HL-60/S4 (cell line): ENCODE results near the gene JARID2.
"Not testable (repeated sequence)": the region's sequence is repeated elsewhere in the genome, so short reads cannot be mapped to it uniquely, and the experiment has no call there.

Experiments used
- in situ Hi-C: fragments of 300-500 bp; cut with MboI; formaldehyde crosslinking; loops from 2 replicates; pipeline ENCODE4 v1.14.3; 2022; ENCODE audit warnings: low sequenced_read_pairs

The JARID2 gene

DNA sequence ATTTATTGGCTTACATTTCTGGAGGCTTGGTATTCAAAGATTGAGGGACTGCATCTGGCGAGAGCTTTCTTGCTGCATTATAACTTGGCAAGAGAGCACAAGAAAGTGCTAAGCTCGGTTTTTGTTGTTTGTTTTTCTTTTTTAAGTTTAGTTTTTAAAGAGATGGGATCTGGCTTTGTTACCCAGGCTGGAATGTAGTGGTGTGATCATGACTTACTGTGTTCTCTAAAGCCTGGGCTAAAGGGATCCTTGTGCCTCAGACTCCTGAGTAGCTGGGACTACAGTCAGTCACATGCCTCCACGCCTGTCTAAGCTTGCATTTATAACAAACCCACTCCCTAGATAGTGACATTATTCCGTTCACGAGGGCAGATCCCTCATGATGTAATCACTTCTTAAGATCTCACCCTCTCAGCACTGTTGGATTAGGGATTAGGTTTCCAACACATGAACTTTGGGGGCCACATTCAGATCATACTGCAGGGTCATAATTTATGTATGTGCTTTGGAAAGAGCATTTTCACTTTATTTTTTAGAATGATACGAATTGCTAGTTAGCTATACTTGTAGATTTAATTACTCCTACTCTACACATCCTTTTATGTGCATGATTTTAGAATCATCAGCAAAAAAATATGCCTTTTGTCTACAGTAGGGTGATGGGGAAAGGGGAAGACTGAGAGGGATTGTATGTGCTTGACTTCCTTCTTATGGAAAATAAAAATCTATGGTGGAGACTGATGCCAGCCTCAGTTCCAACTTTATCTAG is 167.8 kb downstream of the JARID2 start:
- in situ Hi-C loops: no loop called here

- in situ Hi-C loops: no loop called here
Measured at GRCh38 chr6:15414235-15414612, 168.4 kb downstream of the JARID2 start.

GRCh38 chr6:15415622-15416021 is 169.8 kb downstream of the JARID2 start:
- in situ Hi-C loops: not testable (repeated sequence)

DNA sequence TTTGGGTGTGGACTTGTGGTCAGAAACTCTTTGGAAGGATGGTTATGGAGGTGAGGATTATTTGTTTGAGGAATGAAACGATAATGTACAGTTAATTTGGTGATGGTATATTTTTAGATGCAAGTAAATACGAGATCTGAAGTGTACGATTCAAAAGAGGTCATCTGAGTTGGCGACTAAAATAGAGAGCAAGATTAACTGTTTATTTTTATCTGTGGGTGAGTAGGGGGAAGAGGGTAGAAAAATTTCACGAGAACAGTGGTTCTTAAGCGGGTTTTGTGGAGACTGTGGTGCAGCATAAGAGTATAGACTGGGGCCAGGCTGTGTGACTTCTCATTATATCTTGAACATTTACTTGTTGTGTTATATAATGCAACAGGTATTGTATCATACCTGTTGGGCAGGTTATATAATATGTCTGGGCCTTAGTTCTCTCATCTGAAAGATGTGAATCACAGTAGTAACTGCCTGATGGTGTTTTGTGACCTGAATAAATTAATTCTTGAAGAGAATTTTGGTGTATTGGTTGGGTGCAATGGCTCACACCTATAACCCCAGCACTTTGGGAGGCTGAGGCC is 171.2 kb downstream of the JARID2 start:
- in situ Hi-C loops: no loop called here

- in situ Hi-C loops: no loop called here
Measured at GRCh38 chr6:15417811-15418210, 171.9 kb downstream of the JARID2 start.

- in situ Hi-C loops: no loop called here
Measured at GRCh38 chr6:15419493-15419892, 173.6 kb downstream of the JARID2 start.

DNA sequence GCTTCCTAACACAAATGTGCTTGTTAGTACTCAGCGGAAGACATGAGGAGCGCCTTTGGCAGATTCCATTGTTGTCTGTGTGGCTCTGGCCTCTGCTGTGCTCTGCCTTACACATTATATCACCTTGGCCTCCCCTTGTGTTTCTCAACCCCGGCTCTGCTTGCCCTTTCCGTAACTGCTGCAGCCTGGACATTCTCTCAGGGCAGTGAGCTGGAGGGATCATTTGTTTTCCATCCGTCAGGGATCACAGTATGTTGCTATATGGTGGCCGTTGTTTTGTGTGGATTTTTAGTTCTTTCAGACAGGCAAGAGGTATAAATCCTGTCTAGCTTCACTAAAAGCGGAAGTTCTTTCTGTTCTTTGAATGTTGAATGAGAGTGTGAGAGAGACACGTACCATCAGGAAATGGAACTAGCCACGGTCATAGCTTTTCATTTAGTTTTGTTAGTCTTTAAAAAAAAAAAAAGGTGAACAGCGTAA is 175.1 kb downstream of the JARID2 start:
- in situ Hi-C loops: no loop called here

DNA sequence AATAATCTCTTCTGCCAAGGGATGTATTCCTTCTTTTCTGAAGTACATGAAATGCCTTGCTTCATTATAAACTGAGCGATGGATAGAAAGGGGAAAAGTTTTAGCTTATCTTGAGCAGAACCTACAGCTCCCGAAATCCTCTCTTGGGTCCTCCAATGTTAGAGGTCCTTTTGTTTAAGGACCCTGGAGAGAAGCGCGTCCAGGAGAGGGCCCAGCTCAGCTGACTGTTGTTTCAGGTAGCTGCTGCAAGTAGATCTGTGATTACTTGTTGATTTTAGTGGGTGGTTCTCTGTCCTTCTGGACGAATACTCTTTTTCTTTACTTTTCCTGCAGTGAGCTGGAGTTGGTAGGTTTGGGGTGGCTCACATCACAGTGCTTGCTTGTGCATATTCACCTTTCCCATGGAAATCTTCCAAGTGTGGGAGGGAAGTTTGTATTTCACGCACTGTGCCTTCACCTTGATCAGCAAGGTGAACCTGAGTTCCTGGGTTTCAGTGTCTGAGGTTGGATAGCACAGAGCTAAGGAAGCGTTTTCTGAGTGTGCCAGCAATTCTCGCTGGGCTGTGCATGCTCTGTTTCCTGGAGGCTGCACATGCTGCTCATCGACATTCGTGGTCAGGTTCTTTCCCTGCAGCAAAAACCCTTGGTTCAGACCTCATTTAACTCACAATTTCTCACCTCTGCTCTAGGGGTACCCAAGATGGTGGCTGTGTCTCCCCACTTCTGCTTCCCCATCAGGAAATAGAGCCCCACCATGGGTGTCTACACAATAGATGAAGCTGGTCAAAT is 176.3 kb downstream of the JARID2 start:
- in situ Hi-C loops: no loop called here

DNA sequence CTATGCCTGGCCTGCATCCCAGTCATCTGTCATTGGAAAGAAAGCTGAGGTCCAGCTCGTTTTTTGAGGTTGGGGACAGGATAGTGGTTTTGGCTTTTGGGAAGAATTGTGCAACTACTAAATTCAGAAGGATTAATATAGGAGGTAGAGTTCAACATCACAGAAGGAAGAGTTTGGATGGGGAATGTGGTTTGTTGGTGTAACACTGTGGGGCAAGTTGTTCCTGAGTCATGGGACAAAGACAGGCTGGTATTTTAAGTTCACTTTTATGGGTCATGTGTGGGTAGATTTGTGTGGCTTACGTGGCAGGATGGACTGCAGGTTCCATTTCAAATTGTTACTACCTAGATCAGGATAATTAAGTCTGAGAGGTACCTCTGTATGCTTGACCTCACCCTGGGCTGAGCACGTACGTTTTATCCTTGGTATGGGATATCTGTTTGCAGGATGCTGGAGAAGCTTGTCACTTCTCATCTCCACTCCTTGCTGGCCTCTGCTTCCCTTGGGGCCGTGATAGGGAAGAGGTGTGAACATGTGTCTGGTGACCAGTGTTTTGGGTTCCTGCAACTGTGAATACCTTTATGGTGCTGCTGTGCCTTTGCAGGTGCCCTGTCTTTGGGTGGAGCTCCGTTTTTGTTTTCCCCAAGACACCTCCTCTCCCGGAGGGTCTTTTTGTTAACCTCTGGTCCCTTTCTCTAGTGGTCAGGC is 177.6 kb downstream of the JARID2 start:
- in situ Hi-C loops: no loop called here

- in situ Hi-C loops: no loop called here
Measured at GRCh38 chr6:15425947-15426346, 180.1 kb downstream of the JARID2 start.

GRCh38 chr6:15426395-15426794 is 180.5 kb downstream of the JARID2 start:
- in situ Hi-C loops: no loop called here

DNA sequence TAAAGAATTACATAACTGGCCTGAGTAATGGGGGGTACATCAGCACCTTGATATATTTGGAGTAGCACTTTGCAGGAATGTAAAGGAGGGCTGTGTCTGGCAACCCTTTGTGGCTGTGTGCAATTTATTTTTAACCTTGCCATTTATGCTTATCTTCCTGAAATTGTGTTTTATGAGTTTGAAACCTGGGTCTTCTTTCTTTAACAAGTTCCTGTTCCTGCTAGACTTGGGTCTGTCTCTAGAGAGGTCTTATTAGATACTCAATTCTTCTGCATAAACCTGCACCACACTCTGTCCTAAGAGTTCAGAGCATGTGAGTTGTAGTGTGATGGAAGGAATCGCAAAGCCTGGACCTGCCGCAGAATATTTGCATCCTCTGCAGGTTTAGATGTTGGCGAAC is 181.0 kb downstream of the JARID2 start:
- in situ Hi-C loops: no loop called here

DNA sequence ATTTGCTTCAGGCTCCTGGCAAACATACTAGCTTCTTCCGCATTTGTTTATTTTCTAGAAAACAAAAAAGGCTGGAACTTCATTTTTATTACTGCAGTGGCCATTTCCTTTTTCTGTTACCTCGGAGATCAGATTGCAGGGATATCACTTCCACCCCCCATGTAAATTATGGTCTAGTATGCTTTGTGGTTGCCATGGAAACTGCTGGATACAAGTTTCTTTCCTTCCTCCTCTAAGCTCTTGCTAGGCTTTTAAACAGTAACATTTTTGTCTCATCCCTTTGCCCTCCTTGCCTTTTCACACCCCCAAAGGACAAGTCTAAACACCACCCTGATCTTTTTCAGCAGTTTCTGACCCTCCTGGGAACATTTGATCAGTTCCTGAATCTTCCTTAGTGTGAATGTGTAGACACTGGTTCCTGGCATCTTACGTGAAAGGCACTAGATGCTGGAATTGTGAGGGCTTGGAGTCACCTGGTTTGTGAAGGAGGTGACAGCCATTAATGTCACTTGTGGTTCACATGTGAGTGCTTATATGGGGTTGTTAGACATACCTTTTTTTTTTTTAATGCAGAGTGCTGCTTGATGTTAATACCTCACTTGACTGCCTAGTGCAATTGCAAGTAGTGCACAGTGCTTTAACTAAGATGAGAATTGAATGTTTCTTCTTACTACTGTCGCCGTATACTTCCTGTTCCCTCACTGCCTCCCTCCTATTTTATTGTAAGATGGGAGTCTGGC is 181.6 kb downstream of the JARID2 start:
- in situ Hi-C loops: no loop called here

DNA sequence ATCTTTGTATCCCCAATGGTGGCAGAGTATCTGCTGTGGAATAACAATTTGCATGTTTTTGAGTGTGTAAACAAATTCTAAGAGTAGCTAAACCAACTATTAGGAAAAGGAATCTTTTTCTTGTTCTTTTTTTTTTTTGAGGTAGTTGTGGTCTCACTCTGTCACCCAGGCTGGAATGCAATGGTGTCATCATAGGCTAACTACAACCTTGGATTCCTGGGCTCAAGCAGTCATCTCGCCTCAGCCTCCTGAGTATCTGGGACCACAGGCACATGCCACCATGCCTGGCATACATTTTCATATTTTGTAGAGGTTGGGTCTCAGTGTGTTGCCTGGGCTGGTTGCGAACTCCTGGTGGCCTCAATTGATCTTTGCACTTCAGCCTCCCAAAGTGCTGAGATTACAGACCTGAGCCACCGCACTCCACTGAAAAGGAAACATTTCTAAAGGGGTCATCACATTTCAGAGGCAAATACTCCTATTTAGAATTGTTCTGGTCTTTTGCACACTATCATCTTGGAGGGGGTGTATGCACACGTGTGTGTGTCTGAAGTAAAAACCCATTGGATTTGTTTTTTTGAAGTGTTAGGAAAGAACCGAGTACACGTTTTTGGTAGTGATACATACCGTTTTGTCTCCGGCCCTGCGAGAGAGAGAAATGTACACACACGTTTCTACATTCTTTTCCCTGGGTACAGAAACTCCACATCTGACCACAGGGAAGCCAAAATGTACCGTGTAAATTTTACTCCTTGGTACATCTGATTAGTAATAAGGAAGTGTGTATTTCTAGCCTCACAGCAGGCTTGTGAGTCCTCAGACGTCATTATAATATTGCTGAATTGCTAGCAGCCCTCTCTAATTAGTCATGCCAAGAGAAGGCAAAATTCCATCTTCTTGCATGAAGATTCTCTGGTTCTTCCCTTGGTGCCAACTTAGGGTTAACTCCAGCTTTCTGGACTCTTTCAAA is 183.6 kb downstream of the JARID2 start:
- in situ Hi-C loops: no loop called here

GRCh38 chr6:15430186-15430585 is 184.3 kb downstream of the JARID2 start:
- in situ Hi-C loops: no loop called here

DNA sequence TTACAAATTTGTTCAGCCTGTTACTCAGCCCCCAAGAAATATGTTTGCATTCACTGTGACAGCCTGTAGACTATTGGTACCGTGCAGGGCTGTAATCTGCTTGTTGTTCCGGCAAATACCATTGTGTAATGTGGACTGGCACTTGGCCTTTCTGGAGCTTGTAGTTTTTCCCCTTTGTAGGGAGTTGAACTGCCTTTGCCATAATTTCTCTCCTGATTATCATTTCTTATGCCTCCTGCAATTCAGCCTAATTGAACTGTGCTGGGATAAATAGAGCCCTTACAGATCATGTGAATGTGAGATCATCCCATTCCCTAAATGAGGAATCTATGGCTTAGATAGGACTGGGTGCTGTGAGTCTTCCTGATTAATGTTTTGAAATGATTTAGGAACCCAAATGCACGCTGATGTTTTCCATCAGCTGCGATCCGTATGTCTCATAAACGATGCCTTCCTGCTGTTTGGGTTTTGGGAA is 185.1 kb downstream of the JARID2 start:
- in situ Hi-C loops: no loop called here

DNA sequence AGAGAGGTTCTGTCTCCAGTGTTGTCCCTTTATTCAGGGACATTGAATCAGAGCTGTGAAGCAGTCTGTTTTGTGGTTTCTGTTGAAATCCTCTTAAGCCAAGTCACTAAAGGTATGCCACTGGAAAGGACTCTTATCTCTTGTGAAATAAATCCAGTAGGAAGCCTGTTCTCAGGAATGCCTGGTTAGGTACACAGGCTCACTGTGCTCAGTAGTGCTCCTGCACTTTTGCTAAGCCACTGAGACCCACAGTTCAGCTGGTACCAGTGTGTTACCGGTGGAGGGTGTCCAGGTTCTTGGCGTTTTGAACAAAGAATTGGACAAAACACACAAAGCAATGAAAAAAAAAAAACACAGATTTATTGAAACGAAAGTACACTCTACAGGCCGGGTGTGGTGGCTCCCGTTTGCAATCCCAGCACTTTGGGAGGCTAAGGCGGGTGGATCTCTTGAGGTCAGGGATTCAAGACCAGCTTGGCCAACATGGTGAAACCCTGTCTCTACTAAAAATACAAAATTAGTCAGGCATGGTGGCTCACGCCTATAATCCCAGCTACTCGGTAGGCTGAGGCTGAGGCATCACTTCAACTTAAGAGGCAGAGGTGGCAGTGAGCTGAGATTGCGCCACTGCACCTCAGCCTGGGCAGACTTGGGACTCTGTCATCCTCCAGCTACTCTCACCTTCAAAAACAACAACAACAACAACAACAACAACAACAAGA is 186.1 kb downstream of the JARID2 start:
- in situ Hi-C loops: no loop called here

GRCh38 chr6:15433511-15433861 is 187.6 kb downstream of the JARID2 start:
- in situ Hi-C loops: no loop called here

DNA sequence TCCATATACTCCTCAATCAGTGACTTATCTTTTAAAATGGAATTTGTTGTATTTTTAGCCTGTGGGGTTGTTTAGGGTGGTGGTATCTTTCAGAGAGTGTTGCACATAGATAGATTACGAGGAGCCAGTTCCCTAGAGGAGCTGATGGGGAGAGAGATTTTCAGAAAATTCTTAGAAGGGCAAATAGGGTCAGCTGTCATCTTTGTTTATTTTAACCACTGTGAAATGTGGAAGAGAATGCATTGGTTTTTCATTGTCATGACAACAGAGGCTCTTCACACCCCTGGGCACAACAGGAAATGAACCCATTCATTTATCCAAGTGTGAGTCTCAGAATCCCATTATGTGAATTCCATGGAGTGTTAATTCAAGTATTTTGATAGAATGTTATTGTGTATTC is 188.4 kb downstream of the JARID2 start:
- in situ Hi-C loops: no loop called here
